Left lobe of liver (tissue), 2 donors: ENCODE results near the gene CLEC16A. TPM values are rescaled to one million over a fixed set of nuclear protein-coding genes. Genes with fewer than 3 reads are reported as not detected.
A peak's percentile ranks its signal among the peaks of the same experiment; 100 is the strongest.
"Not testable (repeated sequence)": the region's sequence is repeated elsewhere in the genome, so short reads cannot be mapped to it uniquely, and the experiment has no call there.

Source experiments
- ATAC-seq: fragments of 200-7000 bp; cut with Tn5 transposase; one replicate; pipeline ENCODE4 v1.9.1; 2020; ENCODE audit warnings: mild to moderate bottlenecking, moderate library complexity
- DNase-seq: peaks from one replicate; pipeline ENCODE4 v3.0.0-alpha.2; 2020; ENCODE audit warnings: low spot score
- total RNA-seq: library from RNA; stranded (reverse); gene quantifications from one replicate; pipeline ENCODE4 v1.2.1, GENCODE V29; 2021
- donor health status: DM: no; HTN: no; CAD: no; lungs with moderate emphysema.
- donor health status: DM: no; HTN: yes; CAD: no.

The CLEC16A gene
- total RNA-seq, 1 donor from 2014 or later = 21.6 TPM

DNA sequence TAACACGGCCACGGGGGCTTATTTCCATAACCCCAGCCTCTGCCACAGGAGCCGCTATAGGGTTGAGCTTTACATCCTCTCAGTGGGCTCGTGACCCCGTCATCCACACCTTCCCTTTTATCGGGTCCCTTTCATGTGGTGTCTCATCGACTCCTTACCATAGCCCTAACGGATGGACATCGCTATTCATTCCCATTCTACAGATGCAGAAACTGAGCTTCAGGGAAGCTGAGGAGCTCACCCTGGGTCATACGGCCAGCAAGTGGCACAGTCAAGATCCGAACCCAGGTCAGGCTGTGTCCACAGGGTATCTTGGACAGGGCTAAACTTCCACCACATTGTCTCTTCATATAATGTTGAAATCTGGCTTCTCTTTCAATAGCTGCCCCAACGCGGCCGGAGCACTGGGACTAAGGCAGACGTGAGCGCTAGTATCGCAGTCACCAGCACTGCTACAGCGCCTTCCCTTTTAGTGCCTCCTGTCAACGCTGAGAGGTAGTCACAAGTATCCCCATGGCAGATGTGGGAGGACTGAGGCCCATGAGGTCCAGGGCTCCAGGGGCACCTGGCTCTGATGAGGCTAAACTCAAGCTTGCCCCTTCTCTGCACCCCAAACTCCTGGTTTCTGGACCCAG is 260.8 kb downstream of the CLEC16A start:
- no peak for DNase-seq
- peak; percentile 41 for ATAC-seq

DNA sequence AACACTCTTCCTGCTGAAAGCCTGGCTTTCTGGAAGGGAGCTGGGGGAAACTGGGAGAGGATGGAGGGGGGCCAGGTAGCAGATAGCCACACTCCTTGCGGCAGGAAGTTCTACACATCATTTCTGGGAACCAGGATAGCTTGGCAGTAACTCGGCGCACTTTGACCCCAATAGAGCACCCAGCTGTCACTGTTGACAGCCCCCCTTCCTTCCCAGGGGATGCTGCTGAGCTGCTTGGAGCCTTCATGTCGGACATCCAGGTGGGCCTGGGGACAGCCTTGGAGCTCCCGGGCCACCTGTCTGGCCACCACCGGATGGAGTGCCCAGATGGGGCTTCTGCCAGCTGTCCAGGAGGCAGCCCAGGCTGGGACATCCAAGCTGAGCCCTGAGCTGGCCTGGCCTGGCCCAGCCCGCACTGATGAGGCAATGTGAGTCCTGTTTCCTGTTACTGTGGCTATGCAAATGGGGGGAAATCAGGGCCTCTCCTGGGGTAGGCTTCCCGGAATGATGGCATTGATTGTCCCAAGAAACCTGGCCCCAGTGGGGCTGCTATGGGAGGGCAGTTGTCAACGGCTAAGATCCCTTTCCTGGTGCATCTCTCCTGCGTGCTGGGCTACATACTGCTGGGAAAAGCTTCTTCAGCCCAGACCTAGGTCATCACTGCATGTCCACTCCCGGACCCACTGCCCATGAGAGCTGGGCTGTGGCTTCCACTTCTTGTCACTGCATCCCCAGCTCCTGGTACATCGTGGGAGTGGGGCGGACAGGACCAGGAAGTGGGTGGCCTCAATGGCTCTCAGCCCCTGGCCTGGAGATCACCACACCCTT is 261.6 kb downstream of the CLEC16A start:
- ATAC-seq (peak; percentile 84), DNase-seq (peak; percentile 59)

DNA sequence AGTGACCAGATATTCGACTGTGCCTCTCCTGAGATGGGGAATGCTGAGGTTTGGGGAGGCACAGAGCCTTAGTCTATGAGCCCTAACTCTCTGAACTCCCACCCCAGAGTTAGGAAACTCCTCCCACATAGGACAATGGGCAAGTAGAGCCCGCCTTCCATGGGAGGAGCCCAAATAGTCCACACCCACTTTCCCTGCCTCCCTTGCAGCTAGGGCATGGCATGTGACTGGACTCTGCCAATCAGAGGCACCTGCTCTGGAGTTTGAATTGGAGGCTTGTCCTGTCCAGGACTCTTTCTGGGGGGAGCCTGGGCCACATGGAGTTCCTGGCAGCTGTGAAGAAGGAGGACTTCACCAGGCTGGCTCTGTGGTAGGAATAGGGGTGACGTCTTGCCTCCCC is 263.3 kb downstream of the CLEC16A start:
- no peak for DNase-seq
- no peak for ATAC-seq

DNA sequence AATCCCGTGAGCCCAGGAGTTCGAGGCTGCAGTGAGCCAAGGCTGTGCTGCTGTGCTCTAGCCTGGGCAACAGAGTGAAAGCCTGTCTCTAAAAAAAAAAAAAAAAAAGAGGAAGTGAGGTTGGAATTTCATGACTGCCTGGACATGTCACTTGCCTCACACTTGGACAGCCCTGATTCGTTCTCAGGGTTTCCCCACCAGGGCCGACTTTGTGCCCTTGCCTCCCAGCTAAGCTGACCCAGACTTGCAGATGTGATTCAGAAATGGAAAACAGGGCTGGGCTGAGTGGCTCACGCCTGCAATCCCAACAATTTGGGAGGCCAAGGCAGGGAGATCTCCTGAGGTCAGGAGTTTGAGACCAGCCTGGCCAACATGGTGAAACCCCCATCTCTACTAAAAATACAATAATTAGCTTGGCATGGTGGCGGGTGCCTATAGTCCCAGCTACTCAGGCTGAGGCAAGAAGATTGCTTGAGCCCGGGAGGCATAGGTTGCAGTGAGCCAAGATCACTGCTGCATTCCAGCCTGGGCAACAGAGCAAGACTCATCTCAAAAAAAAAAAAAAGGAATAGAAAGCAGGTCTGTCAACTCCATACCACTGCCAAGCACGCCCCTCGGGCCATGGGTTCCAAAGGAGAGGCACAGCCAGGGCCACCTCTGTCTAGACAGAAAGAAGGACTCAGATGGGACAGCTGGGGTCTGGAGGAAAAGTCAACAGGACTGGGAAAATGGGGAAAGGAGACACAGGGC is 264.7 kb downstream of the CLEC16A start:
- ATAC-seq (no peak), DNase-seq (no peak)

DNA sequence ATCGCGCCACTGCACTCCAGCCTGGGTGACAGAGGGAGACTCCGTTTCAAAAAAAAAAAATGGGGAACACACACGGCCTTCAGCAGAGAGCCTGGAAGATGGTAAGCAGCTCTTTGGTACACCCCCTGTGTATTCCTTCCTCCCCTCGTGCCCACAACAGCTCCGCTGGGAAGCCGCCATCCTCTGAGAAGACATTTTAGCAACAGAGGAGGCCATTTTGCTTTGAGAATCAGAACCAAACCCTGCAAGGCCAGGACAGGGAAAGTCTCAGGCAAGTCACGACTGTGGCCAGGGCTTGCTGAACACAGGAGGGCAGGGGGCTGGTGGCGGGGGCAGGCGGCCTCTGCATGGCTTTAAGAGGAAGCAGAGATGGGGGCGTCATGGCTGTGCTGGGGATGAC is 265.9 kb downstream of the CLEC16A start:
- no peak for DNase-seq

DNA sequence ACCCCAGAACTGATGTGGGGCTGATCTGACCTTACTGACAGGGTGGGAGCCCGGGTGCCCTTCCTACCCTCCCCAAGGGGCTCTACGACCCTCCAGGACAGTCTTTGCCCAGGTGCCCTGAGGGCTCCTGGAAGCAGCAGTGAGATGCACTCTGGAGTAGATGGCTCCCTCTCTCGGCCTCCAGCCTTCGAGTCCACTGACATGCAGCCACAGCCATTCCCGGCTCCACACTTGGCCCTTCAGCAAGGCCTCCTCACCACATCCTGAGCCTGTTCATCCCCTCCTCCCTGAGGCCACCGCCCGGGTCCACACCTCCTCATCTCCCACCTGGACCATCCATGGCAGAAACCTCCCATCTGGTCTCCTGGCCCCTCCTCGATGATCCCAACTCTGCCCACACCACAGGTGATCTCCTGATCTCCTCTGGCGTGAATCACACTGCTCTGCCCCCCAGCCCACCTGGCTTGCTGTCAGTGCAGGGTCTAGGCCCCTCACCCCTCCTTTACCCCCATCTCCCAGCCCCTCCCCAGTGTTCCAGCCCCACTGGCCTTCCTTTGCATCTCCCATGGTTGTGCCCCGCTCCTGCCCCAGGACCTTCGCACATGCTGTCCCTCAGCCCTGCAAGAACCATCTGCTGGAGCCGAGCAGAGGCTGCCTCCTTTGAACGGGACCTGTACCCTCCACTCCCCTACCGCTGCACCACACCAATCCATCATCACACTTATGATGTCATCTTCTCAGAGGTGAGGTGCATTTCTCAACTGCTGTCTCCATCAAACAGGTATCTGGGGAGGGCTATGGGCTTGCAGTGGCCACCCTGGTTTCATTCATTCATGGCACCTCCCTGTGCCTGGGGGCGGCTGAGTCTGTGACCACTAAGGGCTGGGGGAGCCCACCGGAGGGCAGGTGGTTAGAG is 267.0 kb downstream of the CLEC16A start:
- peak; percentile 43 for ATAC-seq

More for the DNA sequence above, 265.9 kb downstream of the CLEC16A start:
- ATAC-seq = no peak

DNA sequence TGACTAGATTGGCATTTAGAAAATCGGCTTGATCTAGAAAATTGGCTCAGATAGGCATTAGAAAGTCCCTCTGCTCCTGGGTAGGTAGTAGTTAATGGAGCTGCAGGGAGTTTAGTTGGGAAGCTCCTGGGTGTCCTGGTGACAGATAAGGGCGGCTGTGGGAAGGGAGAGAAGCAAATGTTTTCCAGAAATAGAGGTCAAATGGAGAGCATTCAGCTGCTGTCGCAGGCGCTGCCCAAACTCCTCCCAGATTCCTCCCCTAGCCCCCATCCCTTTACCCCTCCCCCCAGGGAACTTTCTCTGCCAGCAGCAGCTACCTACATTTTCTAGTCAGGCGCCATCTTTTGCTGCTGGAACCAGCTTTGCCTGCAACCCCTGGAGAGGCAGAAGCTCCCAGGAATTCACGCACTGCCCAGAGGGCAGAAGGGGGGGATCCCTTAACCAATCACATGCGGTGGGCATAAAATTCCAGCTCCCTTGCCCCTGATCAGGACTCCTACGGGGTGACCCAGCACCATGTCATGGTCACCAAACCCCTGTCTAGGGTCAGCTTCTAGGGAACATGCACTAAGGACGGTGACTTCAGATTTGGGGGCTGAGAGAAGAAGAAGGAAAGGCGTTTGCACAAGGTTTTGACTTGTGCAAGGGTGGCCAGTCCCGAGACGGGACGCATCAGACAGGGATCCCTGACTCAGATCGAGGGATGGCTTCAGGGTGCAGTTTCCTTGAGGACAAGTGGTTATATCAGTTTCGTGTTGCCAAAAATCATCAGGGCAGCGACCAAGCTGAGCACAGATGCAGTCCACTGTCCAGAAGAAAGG is 267.8 kb downstream of the CLEC16A start:
- peak; percentile 25 for ATAC-seq
- no peak for DNase-seq

More for the DNA sequence above, 267.0 kb downstream of the CLEC16A start:
- DNase-seq = no peak

DNA sequence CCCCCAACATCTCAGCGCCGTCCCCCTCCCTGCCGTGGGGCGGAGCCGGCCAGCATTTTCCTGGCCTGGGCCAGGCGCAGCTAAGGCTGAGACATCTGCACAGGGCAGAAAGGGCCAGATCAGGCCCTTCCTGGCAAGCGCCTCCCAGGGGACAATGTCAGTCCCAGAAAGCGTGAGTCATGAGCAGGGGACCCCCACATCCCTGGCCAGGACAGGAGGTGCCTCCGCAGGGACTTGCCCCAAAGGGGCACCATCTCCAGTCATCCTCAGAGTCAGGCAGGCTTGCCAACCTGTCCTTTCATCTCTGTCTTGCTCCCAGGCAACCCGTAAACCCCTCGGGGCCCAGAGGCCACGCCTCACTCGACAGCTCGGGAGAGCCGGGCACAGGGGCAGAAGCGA is 268.4 kb downstream of the CLEC16A start:
- peak; percentile 19 for ATAC-seq
- DNase-seq = no peak

DNA sequence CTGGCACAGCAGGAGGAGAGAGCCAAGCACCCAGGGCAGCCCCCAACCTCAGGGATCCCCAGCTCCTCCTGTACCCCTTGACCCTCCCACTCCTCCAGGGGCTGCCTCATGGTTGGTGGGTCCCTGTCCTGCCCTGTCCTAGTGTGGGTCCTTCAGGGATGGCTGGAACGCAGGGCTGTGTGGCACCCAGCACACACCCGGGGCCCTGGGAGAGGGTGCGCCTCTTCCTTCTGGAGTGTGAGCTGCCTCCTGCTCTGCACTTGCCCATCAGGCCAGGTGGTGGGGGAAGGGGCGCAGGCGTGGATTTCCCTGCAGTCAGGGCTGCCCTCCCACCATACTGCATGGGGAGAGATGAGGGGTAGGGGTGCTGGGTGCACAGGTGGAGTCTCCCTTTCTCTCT is 269.0 kb downstream of the CLEC16A start:
- DNase-seq = no peak

DNA sequence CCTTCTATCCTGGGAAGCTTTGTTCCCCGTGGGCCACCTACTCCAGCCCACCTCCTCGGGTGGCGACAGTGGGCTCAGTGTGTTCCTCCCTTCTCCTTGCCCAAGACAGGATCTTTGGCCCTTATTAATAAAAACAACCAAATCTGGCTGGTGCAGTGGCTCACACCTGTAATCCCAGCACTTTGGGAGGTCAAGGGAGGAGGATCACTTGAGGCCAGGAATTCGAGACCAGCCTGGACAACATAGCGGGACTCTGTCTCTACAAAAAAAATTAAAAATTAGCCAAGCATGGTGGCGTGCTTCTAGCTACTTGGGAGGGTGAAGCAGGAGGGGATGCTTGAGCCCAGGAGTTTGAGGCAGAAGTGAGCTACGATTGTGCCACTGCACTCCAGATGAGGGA is 269.4 kb downstream of the CLEC16A start:
- no peak for ATAC-seq
- no peak for DNase-seq

More for the DNA sequence above, 269.0 kb downstream of the CLEC16A start:
- no peak for ATAC-seq

DNA sequence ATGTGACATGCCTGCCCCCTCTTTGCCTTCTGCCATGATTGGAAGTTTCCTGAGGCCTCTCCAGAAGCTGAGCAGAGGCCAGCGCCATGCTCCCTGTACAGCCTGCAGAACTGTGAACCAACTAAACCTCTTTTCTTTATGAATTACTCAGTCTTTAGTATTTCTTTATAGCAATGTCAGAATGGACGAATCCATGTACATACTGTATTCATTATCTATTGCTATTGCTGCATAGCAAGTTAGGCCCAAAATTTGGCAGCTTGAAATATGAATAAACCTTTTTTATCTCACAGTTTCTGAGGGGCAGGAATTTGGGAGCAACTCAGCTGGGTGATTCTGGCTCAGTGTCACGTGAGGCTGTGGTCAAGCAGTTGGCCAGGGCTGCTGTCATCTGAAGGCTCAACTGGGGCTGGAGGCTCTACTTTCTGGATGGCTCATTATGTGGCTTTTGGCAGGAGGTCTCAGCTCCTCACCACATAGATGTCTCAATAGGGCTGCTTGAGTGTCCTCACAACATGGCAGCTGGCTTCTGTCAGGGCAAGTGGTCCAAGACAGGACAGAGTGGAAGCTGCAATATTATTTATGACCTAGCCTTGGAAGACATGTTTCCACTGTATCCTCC is 271.7 kb downstream of the CLEC16A start:
- no peak for DNase-seq
- ATAC-seq = no peak

DNA sequence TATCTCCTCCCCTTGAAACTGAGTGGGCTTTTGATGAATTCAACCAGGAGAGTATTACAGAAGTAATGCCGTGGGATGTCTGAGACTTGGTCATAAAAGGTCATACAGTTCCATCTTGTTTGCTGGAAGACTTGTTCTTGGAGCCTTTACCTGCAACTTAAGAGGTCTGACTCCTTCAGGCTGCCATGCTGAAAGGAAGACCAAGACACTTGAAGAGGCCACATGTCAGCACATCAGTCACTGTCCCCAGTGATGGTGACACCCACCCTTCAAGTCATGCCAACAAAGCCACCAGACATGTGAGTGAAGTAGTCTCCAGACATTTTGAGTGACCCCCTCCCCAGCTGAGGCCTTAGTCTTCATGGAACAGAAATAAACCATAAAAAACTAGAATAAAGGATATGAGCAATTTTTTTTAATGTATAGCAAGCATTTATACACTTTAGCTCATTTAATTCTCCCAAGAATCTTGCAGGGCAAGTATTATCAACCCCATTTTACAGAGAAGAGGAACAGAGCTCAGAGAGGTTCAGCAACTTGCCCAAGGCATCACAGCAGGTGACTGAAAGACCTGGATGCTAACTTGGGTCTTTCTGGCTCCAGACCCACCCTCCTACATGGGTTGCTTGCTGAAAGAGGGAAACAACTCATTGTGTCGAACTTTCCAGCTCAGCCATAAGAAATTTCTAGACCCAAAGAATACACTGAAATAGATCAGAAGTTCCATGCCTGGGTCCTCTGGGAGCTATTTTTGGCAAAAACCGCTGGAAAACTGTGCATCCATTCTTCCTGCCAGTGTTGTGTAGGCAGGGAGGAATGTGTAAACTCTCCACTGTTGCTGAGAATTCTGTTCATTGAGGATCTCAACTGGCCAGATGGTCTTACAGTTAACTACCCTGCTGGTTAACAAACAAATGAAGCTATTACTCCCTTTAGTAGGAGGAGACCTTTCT is 273.6 kb downstream of the CLEC16A start:
- DNase-seq = no peak
- ATAC-seq = no peak

DNA sequence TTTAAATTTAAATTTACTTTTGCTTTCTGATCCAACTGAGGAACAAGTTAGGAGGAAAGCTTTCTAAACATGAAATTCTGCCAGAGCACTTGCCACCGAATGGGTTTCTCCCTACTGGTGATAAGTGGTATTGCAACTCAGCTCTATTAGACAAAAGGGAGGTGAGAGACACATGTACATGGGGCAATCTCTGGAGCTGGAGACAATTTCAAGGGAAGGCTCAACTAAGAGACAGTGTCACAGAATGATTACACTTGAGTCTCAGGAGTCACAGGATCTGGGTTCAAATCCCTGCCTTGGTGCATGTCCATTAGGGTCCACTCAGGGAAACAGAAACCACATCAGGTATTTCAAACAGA is 274.2 kb downstream of the CLEC16A start:
- no peak for DNase-seq
- ATAC-seq = no peak

DNA sequence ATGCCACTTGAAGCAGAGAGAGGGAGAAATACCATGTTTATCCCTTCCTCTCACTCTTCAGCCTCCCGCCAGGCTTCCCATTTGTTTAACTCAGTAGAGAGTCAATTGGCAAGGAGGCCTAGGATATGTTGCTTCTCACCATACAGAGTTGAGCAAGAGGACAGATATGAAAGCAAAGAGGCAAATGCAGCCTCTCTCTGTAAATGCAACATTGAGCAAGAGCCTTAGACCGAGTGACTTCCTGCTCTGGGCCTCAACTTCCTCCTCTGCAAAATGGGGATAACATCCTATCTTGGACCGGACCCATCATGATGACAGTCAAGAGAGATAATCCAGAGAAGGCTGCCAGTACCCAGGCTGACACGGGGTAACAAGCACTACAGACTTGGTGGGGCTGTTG is 274.8 kb downstream of the CLEC16A start:
- ATAC-seq = no peak

DNA sequence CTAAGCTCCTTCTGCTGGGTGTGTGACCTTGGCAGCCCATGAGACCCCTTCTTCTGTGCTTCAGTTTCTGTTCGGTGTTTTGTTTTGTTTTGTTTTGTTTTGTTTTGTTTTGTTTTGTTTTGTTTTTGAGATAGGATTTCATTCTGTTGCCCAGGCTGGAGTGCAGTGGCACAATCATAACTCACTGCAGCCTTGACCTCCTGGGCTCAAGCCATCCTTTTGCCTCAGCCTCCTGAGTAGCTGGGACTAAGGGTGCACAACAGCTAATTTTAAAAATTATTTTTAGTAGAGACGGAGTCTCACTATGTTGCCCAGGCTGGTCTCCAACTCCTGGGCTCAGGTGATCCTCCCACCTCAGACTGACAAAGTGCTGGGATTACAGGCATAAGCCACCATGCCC is 276.1 kb downstream of the CLEC16A start:
- not testable (repeated sequence) for DNase-seq, ATAC-seq

More for the DNA sequence above, 274.8 kb downstream of the CLEC16A start:
- DNase-seq = no peak

DNA sequence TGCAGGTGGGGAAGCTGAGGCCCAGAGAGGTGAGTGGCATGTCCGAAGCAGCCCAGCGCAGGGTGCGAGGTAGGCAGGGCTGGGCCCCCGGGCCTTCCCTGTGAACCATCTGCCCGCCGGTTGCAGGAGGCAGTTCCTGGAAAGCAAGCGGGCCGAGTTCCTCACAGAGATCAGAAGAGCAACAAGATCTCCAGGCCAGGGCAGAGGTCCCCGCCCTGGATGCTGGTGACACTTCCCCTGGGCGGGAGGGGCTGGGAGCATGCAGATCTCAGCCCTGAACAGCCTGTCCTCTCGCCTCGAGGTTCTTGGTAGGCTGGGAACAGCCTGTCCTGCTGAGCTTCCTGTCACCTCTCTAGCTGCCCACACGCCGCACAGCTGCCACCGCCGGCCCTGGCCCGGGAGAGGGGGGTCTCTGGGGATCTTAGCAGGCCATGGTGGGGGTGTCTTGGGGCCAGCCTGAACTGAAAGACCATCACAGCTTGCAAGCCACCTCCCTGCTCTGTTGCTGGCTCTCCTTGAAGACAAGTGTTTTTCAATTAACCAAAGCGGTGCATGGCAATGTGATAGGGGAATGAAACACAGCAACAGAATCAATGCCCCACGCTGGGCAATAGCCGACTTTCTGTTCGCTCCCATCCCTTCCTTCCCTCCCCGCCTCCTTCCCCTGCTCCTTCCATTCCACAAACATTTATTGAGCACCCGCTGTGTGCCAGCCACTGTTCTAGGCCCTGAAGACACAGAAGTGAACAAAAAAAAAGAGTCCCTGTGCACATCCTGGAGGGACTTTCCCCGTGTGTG is 279.9 kb downstream of the CLEC16A start:
- peak; percentile 66 for DNase-seq
- peak; percentile 89 for ATAC-seq
